Esophagus squamous epithelium (tissue), 5 donors: ENCODE data around the gene HNRNPA3. TPM values are rescaled to one million over a fixed set of nuclear protein-coding genes. Genes with fewer than 3 reads are reported as not detected.
A peak's percentile ranks its signal among the peaks of the same experiment; 100 is the strongest.

Source experiments
- DNase-seq: peaks from one replicate; lab custom pipeline; 2025; lab: John Stamatoyannopoulos, UW
- H3K27ac ChIP-seq, 4 donors: fragments of 200-600 bp; sonication (generic); one replicate each; pipeline ENCODE4 v1.5.1; 2016 to 2019; ENCODE audit warnings: mild to moderate bottlenecking in 1 of 4
- H3K27me3 ChIP-seq, 4 donors: fragments of 200-600 bp; sonication (generic); 1 replicate in 3 of 4; 2 replicates in 1 of 4; pipeline versions ENCODE4 v1.5.1 to v1.6.0; 2017 to 2021; ENCODE audit warnings: antibody characterized with exemption in 1 of 4
- H3K36me3 ChIP-seq, 3 donors: fragments of 200-600 bp; sonication (generic); one replicate each; pipeline ENCODE4 v1.5.1; 2016 to 2019
- H3K4me1 ChIP-seq, 3 donors: fragments of 200-600 bp; sonication (generic); one replicate each; pipeline ENCODE4 v1.5.1; 2017 to 2019
- H3K4me3 ChIP-seq, 4 donors: fragments of 200-600 bp; sonication (generic); 1 replicate in 3 of 4; 2 replicates in 1 of 4; pipeline ENCODE4 v1.5.1; 2016 to 2019; ENCODE audit warnings: mild to moderate bottlenecking in 2 of 4, moderate library complexity in 1 of 4
- H3K9me3 ChIP-seq, 3 donors: fragments of 200-600 bp; sonication (generic); one replicate each; pipeline ENCODE4 v1.5.1; 2016 to 2019
- POLR2A ChIP-seq, 4 donors: fragments of 450-650 bp; IDR thresholded peaks; one replicate each; pipeline ENCODE4 v1.6.1; 2017; ENCODE audit warnings: antibody characterized with exemption in 4 of 4, mild to moderate bottlenecking in 4 of 4, moderate library complexity in 3 of 4
- WGBS, 2 donors: methylation state at CpG; one replicate each; pipeline ENCODE4 v1.1.5; 2018; 5-methylcytosine and 5-hydroxymethylcytosine counted together
- intact Hi-C: fragments of 100-400 bp; cut with DNase I; formaldehyde crosslinking; loops from one replicate; pipeline ENCODE4 v1.15.0; 2022
- small RNA-seq, 4 donors: library from RNA; depleted of rRNA; stranded (forward); fragments of <200 nt; gene quantifications; one replicate each; pipeline ENCODE3, GENCODE V24; 2016
- total RNA-seq, 4 donors: library from RNA; depleted of rRNA; stranded (reverse); fragments of >200 nt; gene quantifications; one replicate each; pipeline ENCODE4 v1.1.0, GENCODE V29; 2016
- donor health status: DM: yes; HTN: yes; CAD: no.

The HNRNPA3 gene
- total RNA-seq, 4 donors from 2014 or later, result 34.9 to 78.2 (median 61.6) TPM

- no peak for DNase-seq
- 29 to 48% methylated on average over 3 of the region's 3 CpGs for WGBS, 2 donors
- no peak overlapping the region for H3K4me3 ChIP-seq
- H3K9me3 ChIP-seq, result no peaks in the 10 kb centered on the region
- H3K4me1 ChIP-seq, result peaks cover 10 to 100% (median 18%) of the 10 kb centered on the region in 3 donors
- TF ChIP-seq POLR2A (IDR thresholded peaks at IDR 0.05), result no peak
- H3K27me3 ChIP-seq, result no peaks in the 10 kb centered on the region
- intact Hi-C loops, result no loop called here
- no peaks in the 10 kb centered on the region for H3K36me3 ChIP-seq
- peak overlapping the region; percentile 31 to 99 (median 68) for H3K27ac ChIP-seq
Measured at GRCh38 chr2:177273408-177273807, 60.8 kb downstream of the HNRNPA3 start.

Small RNAs within 50 kb of the gene (small RNA-seq; reads per million reads assigned to genes)
- gene MIR3128 (0 to 1.6 (median 0.27) reads per million in 4 donors), gene RF00019 (0 reads per million in 4 donors)

Other genes with a start within 250 kb of the HNRNPA3 start
- 100 to 1,000 TPM; 147 to 315 (median 189) TPM for gene NFE2L2, start 51.9 kb downstream of the HNRNPA3 start, total RNA-seq
- 10 to 100 TPM; 20.2 to 34.0 (median 25.5) TPM for gene AGPS, start 180.0 kb downstream of the HNRNPA3 start, total RNA-seq